GM18499 (cell line): ENCODE results near the gene NTRK1.

Source experiments
- ATAC-seq: cut with Tn5 transposase; IDR thresholded peaks from one replicate; pipeline ENCODE4 v1.9.1; 2021; ENCODE audit warnings: moderate number of reproducible peaks; ENCODE audit not compliant: insufficient read depth, unreplicated experiment

NTRK1 gene

DNA sequence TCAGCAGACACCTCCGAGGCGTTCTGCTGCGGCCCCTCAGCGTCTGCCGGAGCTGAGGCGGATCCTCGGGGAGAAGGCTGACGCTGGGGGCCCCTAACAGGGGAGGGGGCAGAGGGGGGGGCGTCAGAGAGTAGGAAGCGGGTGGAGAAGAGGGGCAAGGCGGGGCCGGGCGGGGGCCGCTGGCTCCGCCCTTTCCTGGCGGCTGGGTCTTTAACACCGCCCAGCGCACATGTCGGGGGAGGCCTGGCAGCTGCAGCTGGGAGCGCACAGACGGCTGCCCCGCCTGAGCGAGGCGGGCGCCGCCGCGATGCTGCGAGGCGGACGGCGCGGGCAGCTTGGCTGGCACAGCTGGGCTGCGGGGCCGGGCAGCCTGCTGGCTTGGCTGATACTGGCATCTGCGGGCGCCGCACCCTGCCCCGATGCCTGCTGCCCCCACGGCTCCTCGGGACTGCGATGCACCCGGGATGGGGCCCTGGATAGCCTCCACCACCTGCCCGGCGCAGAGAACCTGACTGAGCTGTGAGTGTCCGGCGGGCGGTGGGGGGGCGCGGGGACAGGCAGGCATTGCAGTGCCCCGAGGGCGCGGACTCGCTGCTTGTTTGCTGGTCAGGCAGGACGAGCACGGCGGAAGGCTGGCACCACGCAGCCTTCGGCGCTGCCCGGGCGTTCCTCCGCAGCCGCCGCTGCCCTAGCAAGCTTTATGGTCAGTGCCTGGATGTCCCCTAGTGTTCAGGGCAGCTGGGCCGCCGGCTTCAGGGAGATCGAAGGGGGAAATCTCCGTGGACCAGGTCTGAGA lies at the start of gene NTRK1:
Gene NTRK1 (plus strand): TSS at position 238 of the 796 bp plus-strand sequence. CDS start 70 bp downstream, at position 308.
- no peak for ATAC-seq

DNA sequence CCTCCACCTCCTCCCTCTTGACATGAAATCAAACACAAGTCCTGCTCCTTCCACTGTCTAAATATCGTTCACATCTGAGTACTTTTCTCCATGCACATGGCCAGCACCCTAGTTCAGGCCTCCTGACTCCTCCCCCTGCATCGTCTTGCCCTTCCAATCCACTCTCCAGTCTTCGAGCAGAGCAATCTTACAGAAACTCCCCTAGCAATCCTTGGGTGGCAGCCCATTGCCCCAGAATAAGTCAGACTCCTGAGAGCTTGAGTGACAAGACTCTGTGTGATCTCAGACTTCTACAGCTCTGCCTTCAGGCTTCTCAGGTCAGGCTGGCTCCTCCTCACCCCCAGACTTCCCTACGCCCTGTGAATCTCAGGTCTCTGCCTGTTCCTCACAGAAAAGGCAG lies 49.5 kb upstream of the NTRK1 start:
- ATAC-seq = no peak

DNA sequence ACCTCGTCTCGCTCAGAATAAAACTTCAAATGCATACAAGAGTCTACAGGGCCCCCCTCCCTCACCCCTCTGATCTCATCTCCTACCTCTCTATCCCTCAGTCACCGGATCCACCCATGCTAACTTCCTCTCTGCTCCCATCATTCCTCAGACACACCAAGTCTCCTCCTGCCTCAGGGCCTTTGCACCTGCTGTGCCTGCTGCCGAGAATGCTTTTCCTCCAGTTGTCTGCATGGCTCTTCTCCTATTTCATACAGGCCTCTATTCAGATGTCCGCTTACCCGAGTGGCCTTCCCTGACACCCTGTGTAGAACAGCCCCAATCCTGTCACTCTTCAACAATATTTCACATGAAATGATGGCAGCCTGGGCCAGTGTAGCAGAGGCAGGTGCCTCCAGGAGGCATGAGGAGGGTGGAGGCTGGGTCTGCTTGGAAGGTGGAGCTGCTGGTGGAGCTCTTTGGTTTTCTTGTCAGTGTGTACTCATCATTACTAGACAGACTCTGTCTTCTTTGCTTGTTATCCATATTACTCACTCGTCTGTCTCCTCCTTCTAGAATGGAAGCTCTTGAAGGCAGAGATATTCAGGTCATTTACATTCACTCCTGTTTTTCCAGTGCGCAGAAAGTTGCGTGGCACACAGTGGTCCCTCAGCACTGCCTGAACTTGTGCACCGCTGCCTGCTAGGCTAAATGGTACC lies 48.2 kb upstream of the NTRK1 start:
- ATAC-seq = no peak

DNA sequence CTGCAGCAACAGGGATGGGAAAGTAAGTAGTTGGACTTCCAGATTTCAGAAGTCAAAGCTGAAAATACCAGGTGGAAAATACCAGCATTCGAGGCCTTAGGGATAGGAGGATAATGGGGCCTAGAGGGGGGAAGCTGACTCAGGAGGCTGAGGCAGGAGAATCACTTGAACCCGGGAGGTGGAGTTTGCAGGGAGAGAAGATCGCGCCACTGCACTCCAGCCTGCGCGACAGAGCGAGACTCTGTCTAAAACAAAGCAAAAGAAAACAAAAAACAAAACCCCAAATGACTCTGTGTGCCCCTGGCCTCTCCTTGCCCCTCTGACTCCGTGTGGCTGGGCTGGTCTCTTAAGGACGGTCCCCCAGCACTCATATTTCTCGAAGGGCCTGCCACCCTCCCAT lies 47.4 kb upstream of the NTRK1 start:
- ATAC-seq = no peak

DNA sequence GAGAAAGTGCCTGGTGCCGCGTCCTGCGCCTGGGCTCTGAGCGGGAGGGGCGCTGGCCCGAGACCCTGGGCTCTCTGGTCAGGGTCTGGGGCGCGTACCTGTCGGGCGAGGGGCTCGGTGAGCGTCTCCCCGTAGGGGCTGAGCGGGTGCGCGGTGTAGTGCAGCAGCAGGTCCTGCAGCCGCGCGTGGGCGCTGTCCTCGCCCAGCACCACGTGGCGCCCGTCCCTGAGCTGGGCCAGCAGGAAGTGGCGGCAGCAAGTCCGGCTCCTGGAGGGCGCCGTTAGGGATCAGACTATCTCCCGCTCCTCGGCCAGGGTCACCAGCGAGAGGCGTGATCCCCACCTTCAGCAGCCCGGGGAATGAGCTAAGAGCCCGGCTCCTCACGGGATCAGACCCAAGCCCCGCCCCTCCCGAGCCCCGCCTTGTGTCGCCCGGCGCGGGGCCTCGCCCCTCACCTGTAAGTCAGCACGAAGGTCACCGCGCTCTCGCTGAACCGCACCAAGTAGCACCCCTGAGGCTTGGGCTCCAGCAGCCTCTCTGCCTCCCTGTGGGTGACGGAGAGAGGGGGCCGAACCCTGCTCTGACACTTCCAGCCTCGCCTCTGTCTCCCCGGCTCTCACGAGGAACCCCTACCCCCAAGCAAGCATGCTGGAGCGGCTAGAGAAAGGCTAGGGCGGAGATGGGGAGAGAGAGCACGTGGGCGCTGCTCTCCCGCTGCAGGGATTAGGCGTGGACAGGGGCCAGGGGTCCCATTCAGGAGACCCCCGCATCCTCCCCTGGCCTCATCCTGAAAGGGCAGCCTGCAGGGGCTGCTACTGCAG lies 46.7 kb upstream of the NTRK1 start:
- ATAC-seq = no peak

DNA sequence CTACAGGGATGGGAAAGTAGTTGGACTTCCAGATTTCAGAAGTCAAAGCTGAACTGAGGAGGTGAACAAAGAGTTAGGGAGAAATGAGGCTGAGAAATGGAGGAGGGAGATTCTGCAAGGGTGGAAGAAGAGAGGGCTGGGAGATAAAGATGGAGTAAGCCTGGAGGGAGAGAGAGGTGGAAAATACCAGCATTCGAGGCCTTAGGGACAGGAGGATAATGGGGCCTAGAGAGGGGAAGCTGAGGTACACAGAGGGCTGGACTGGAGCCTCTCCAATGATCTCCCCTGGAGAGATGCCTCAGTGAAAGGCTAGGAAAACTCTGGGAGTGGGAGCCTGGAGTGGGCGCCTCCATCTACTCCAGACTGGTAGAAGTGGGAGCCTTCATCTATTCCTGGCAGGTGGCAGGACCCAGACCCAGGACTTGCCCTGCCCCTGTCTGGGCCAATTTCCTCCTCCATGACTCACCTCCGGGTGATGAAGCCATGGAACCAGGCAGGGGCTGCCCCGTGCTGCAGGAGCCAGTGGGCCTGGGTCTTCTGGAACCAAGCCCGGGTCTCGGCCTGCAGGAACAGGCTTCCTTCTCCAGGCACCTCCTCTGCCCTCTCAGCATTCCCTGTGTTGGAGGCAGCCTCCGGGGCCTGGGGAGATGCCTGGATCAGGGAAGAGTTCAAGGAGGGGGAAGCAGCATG lies 45.9 kb upstream of the NTRK1 start:
- no peak for ATAC-seq

DNA sequence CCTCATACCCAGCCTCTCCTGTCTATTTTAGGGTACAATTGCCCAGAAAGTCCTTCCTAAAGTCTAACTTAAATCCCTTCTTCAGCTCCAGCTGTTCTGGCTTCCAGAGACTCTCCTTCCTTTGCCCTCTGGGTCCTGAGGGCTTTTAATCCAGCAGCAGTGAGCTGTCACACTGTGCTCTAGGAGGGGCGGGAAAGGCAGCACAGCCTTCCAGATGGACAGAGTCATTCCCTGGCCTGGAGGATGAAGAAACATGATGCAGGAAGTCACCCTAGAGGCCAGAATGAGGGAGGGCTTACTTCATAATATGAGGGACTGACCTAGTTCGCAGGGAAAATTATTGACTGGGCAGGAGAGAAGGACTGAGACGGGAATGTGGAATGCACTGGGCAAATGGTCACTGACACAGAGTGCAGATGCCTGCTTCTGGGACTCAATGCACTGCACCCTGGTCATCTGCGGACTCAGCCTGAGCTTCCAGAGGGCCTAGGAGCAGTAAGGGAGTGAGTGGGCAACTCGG lies 45.3 kb upstream of the NTRK1 start:
- no peak for ATAC-seq

DNA sequence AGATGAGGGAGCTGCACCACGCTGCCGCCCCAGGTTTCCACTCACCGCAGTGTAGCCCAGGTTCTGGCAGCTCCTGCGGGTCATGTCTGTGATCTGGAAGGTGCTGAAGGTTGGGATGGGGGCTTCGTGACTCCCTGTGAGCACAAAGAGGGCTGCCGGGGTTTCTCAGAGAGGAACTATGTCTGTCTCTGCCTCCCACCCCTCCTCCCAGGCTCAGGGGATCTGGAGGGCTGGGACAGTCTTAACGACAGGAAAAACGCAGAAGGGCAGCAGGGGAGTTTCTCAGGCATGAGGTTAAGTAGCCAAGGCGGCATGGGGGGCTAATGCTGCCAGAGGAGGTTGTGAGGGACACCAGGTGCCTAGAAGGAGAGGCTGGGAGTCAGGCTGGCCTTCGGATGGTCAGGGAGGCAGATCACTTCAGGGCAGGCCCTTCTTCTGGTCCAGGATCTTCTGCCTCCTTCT lies 44.7 kb upstream of the NTRK1 start:
- no peak for ATAC-seq

DNA sequence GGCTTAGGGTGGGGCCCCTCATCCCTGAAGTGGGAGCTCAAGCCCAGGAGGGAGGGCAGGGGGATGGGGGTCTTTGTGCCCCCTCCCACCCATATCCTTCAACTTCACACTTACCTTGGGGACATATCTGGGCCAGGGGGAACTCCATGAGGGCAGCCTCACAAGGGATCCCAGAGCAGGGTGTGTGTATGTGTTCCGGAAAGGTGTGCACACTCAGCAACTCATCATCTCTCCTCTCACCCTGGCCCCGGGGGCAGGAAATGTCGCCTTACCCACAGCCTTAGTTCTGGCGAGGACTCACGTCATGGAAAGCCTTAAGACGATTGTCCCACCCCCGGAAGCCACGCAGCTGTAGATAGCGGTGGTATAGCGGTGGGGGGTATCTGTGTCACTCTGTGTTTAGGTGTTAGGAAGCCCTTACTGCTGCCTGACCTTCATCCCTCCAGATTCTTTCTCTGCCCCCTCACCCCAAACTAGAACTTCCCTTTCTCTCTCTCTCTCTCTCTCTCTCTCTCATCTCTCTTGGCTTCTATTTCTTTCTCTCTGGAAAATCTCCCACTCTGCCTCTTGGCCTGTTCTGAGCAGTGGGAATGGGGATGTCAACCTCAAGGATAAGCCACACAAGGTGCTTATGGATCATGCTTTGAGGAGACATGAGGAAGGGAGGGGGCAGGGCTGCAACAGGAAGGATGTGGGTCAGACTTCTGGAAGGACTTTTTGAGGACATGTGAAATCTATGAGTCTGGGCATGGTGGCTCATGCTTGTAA lies 43.9 kb upstream of the NTRK1 start, which contains the start of gene SH2D2A:
Gene SH2D2A (minus strand): TSS at position 288 of the 768 bp plus-strand sequence. CDS start 140 bp downstream, at position 148.
- no peak for ATAC-seq

DNA sequence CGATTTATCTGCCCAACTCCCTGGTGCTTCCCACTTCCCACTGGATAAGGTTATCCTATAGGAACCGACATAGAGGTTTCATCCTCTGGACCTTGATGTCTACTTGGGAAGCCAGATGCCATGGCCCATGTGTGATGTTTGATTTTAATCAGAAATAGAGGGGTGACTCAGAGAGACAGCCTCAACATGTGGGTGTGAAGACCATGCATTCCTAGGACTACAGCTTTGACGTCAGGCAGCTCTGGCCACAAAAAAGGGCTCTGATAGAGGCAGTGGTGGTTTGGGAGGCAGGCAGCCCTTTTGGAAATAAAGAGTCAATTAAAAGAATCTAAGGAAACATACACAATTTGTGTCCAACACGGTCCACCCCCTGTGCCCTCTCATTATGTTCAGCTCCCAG lies 38.9 kb upstream of the NTRK1 start:
- ATAC-seq = no peak

DNA sequence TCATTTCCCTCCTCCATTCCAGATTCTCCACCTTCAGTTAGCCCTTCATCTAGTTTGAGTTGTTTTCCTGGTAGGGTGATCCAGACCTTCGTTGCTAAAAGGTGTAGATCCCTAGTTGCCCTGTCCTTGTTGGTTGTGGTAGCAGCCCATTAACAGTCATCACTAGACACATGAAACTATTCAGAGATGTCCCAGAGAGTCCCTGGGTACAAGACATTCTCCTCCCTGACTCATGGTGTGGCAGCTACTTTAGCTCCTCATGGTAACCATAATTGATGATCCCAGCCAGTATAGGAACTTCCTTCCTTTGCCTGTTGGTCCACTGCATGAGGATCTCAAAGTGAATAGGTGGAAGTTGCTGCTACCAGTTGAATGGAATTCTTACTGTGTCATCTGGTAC lies 38.0 kb upstream of the NTRK1 start:
- ATAC-seq = no peak

DNA sequence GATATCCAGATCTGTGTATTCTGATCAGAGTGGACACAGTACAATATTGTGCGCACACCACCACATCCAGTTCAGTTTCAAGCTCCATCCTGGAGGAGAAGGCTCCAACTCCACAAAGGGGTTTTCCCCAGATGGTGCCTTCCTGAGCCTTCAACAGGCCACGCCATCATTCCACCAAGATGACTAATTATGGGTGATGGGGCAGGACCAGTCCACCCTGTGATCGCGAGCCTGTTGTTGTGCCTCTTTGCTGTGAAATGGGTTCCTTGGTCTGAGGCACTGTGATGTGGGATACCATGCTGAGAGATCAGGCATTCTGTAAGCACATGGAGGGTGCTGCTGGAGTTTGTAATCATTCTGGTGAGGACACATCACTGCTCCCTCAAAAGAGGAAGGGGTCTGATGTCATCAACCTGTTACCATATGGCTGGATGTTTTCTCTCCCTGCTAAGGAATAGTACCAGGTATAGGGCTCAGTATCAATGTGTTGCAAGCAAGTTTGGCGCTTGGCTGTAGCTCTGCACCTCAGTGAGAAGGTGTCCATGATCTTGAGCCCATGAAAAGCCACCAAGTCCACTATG lies 37.4 kb upstream of the NTRK1 start:
- ATAC-seq = no peak

DNA sequence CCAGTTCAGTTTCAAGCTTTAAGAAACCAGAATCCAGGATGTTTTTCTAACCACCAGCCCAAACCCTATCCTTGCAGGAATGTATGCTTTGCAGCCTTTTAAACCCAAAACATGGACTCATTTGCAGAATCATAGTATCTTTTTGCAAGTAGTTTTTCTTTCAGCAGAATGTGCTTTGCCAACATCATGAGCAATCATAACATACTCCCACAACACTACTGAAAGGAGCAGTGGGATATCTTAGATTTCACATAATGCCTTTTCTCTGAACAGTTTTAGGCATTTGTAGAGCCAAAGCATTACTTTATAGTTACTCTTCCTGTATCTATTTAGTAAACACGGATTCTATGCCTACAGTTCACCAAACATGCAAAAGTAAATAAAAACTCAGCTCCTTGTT lies 34.0 kb upstream of the NTRK1 start:
- ATAC-seq = no peak

DNA sequence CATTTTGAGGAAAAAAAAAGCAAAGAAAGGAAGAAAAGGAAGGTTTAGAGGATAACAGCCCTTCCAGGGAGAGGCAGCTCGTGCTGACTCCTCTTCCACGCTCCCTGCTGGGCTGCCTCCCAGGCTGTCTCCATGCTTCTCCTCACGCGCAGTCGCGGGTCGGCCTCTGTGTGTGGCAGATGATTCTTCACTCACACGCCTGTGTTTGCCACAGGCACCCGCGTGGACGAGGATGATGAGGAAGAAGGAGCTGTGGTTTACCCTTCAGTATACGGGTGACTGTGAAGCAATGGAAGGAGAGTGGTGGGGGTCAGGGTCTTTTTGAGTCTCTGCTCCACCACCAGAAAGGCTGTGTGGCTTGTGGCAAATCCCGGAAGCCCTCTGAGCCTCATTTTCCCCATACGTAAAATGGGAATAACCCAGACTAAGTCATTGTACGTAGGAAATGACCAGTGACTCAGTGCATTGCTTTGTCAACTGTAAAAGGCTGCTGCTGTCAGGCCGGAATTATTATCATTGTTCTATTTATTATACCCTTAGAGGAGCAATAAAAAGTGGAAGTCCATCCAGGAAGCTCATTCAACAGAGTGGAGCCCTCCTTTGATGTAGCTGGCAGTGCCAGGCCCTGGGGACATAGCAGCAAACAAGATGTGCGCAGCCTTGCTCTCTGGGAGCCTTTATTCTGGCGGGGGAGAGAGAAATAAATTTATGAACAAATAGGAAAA lies 32.1 kb upstream of the NTRK1 start:
- no peak for ATAC-seq

DNA sequence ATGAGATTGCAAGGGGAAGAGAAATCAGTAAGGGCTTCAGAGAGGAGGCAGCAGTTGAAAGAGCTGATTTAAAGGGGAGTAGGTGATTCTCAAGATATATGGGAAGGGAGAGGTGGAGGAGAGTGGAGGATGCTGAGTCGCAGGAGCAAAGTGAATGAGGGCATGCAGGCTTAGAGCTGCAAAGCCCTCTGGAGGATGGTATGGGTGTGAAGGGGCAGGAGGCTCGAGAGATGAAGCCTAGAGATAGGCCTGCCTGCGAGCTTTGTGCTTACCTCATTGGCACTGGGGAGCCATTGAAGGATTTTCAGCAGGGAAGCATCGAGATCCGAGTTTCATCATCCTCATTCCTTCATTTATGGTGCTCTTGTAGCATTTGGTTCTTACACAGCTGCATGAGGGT lies 28.2 kb upstream of the NTRK1 start:
- ATAC-seq = no peak

DNA sequence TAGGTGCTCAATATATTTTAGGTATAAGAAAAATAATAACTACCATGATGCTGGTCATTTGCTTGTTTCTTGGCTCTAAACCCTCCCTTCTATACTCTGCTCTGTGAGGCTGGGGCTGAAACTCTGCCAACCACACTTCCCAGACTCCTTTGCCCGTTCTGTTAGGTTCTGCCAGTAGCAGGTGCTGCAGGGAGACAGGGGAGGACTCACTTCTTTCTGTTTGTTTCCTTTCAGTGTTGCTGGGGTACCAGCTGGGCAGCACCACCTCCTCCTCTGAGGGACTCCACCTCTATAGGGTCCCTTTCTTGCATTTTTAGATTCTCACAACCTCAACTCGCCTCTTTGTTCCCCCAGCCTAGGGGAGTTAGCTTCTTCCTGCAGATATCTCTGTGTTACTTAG lies 27.1 kb upstream of the NTRK1 start:
- ATAC-seq = no peak

DNA sequence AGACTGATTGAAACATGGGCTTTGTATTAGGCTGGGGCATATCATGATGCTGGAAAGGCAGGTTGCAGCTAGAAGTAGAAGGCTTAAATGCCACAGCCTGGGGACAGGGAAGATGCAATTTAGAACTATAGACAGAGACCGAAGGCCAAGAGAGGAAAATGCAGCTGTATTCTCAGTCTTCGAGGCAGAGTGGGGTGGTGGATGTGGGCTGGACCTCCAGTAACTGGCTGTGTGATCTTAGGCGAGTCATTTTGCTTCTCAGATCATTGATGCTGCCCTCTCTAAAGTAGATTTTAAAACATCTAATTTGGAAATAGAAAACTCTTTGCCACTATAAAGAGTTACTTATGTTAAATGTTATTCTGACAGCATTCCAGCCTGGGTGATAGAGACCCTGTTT lies 26.3 kb upstream of the NTRK1 start:
- no peak for ATAC-seq

DNA sequence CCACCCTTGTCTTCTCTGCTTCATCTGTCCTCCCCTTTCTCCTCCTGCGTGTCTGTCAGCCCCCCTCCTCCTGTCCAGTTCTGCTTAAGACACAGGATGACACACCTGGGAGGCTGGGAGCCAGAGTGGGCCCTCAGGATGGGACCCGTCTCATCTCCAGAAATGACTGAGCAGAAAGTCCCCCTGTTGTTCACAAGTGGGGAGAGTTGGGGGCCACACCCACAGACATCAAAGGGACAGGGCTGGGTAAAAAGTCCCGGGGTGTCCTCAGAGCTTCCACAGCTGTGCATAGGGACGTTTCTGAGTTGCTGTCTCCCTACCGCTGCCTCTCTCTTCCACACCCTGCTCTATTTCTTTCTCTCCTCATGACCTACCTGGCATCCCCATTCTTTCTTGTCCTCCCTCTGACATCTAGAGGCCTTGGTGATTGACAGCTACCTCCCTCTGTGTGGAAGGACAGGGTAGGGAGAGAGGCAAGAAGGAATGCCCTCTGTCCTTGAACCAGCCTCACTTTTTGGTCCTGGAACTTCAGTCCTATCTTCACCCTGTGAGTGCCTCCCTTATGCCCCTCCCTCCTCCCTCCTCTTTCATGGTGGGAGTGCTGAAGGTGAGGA lies 24.5 kb upstream of the NTRK1 start:
- ATAC-seq = no peak
